Measurements from ENCODE around the gene ETS1.
"Not testable (repeated sequence)": the region's sequence is repeated elsewhere in the genome, so short reads cannot be mapped to it uniquely, and the experiment has no call there.

Gene ETS1

DNA sequence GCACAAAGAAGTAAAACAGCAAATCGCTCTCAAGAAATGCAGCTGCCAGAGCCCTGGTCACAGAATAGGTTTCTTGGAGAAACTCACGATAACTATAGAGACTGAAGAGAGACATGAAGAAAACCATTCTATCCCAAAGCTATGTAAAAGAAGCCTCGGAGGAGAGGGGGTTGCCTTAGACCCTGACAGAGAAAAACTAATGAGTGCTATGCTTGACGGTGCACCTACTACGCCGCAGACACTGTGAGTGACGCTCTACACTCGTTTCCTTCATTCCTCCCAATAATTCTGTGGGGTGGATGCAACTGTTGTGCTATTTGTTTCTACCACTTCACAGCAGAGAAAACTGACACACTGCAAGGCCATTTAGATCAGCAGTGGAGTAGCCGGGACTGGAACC lies 121.8 kb downstream of the ETS1 start:
- no peak for DNase-seq (ENCODE audit: low spot score)

DNA sequence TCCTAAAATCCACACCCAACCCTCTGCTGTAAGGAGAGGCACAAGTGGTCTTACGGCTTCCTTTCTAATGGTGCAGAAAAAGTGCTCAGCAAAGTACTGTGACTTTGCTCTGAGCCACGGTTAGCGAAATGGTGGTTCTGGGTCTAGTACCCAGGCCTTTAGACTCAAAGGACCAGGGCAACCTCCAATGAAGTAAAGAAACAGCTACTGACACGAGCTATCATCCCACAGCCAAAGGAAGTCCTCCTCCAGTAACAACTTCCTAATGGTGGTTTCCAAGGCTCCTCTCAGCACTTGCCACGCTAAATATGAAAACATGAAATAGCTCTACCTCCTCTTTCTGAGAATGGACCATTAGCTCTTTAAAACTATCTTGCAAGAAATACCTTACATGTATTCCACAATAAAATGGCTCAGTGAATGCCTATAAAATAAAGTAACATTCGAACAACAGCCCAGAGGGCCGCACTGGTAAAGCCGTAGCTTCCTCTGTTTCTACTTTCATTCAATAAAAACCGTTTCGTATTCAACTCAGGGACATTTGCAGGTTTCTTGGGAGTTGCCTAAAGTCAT lies 122.4 kb downstream of the ETS1 start:
- no peak for DNase-seq (ENCODE audit: low spot score)

DNA sequence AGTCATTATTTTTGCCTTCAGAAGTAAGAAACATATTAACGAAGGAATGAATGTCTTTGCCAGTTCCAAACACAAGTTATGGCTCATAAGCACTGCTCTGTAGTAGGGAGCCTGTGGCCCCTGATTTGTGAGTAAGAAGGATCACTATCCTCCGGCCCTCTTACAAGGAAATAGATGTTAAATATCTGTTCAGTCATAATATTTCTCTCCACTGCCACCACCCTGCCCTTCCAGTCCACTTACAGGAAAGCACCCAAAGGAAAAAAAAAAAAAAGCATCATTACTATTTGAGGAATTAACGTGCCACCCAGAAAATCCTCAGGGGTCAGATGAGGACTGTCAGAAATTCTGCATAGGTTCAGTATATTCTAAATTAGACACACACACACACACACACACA lies 123.4 kb downstream of the ETS1 start:
- DNase-seq (ENCODE audit: low spot score) = no peak

DNA sequence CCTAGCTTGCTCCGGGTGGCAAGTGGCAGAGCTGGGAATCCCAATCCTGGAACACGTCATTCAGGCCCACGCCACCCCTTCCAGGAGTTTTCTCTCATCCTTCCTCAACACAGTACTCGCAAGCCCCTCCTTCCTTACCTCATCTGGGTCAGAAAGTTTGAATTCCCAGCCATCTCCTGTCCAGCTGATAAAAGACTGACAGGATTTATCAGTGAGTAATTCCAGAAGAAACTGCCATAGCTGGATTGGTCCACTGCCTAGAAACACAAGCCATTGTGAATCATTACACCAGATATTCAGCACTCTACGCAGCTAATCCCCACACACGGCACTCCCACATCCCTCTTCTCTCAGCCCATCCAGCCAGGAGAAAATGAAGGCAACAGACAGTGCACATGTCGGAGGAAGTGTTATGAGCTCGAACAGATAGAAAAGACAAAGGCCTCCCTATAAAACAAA lies 124.0 kb downstream of the ETS1 start:
- no peak for DNase-seq (ENCODE audit: low spot score)

DNA sequence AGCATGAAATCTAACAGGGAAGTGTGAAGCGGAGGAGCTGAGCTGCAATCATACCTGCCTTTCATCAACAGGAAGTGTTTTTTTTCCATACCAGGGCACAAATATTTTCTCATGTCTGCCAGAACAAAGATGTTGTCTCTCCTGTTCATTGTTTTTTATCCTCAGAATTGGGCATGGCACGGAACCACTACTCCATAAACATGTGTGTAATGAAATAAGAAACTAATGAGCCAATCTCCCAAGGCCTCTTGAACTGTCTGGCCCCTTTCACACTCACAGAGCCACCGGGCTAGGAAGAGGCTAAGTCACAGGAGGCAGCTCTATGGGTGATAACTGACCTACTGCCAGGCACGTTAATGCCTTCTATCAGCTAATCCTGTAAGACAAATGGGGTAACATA lies 124.4 kb downstream of the ETS1 start:
- no peak for DNase-seq (ENCODE audit: low spot score)

DNA sequence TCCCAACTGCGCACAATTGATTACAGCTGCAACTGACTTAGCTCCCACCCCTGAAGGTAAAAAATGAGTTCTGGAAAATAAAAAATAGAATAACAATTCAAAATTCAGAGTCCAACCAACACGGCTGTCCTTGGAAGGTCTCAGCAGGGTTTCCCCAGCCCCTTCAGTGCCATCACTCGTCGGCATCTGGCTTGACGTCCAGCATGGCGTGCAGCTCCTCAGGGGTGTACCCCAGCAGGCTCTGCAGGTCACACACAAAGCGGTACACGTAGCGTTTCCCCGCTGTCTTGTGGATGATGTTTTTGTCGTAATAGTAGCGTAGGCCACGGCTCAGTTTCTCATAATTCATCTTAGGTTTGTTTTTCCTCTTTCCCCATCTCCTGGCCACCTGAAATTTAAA lies 125.2 kb downstream of the ETS1 start:
- DNase-seq (ENCODE audit: low spot score) = no peak

DNA sequence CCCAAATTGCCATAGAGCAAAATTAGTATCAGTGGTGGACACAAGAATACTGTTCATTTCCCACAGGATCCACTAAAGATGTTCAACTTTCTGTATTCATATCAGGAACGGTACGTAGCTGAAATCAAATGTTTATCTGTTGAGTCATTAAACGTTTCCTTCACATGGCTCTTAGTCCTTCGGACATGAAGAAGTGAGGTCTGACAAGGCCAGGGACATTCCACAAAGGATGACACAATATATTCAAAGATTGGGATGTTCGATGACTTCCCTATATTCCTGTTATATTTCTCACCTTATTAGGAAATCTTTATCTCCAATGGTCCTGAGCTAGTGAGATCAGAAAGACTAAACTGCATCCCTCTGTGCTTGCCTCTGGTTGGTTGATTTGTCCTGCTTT lies 129.0 kb downstream of the ETS1 start:
- no peak for DNase-seq (ENCODE audit: low spot score)

DNA sequence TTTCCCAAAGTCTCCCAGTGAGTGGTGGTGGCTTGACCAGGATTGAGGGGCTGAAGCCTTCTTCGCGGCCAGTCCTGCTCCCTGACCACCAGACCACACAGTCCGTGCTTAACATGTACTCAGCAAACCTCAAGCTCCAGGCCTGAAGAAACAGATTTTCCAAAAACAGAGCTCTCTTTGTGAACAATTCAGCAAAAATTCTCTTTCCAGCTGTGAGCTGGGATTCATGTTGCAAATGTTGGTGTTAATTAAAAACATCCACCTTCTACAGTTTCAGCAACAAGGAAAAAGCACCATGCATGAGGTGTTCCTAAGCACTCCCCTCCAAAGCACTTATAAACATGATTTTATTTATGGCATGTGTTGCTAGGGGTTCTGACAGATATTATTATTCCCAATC lies 129.5 kb downstream of the ETS1 start:
- no peak for DNase-seq (ENCODE audit: low spot score)

DNA sequence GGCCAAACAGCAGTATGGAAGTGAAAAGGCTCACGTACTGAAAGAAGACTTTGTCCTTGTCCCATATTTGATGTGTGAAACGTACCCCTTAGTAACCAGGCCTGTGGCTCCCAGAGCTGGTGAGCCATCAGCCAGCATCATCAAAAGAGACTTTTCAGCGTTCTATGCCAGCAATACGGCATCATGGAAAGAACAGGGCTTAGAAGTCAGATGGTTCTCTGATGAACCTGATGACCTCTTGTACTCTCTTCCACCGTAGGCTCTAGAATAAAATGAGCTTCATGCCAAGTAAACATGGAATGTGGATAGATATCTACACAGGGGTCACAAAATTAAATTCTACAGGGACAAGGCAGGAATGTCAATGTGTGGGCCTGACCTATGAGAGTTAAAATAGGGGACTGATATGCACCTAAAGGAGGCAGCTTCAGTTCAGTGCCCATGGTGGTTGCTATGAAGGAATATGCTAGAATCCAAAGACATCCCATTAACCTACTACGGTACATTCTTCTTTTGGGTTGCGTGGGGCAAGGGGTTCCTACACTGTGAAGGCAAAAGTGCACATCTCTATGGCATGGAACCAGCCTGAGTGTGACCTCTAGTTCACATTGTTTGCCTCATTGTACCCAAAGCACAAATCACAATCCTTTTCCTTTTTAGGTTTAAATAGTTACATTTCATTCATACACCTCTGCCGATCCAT lies 130.6 kb downstream of the ETS1 start:
- no peak for DNase-seq (ENCODE audit: low spot score)

DNA sequence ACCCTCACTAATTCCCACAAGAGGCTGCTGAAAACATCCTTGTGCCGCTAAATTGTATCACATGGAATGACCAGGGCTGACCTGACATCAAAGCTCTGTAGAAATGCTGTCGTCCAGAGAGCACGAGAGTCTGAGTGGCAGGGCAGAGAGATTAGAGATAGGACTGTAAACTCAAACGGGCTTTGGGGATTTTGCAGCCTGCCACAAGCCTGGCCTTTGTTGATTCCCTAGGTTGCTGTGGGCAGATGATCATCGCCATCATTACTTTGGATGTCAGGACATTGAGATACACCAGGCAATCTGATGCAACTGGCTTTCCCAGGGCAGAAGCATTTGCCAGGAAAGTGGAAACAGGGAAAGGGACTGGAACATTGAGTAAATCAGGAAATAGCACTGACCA lies 131.6 kb downstream of the ETS1 start:
- no peak for DNase-seq (ENCODE audit: low spot score)

DNA sequence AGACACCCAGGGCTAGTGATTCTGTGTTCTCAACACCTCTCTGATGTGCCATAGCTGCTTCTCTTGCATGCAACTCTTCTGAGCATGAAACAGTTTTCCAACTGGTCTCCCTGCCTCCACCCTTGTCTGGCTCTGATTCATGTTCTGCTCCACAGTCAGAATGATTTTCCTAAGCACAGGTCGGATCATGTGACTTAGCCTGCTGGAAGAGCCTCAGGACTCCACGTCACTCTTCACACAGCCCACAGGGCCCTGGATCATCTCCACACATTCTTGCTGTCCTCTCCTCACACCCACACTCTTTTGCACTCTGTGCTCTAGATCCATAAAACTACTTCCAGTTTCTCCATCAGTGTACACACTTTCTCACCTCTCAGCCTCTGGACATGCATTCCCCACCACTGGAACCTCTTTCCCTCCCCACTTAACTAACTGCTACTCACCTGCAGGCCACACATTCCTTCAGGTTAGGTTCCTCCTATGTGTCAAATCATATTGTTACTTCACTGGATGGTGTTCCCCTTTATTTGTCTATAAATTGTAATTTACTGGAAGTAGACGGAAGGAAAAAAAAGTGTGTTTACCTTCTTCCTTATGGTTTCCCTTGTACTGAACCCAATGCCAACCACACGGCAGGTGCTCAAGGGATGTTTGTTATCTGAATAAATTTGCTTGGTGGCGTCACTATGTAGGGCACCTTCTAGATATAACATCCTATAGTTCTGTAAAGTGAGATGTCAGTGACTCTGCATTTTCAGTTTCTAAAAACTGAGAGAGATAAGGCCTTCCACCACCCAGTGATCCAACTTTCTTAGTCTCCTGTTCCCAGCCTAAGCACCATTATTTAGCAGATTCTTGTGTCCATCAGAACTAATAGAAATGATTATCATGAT lies 133.7 kb downstream of the ETS1 start:
- no peak for DNase-seq (ENCODE audit: low spot score)

DNA sequence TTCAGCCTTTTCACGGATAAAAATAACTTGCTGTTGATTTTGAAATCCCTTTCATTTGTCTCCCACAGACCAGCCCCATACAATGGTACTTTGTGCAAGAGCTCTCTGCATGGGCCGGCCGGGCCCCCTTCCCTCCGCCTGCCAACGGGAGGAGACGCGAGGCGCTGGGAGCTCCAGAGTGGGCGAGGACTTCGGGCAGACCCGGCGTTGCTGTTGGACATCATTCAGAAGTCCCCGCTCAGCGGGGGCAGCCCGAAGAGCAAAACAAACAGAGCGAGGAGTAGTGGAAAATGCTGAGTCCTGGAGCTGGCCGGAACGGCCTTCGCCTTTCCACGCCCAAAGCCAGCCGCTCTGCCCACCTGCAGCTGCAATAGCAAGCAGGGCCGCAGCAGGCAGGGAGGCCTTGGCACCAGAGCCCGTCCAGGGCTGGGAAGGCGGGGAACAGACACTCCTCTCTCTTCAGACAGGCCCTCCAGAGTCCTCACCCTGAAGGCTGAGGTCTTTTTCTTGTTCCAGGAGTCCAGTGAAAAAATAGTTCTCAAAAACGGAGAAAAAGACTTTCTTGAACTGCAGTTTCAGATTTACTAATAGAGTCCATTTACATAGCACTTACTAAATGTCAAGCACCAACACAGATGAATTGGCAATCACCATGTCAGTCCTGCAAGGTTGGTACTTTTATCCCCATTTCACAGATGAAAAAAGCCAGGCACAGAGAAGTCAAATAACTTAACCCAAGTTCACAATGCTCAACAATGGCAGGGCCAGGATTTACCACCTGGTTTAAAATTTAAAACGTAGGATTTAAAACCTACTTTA lies 135.5 kb downstream of the ETS1 start:
- DNase-seq (ENCODE audit: low spot score) = no peak

DNA sequence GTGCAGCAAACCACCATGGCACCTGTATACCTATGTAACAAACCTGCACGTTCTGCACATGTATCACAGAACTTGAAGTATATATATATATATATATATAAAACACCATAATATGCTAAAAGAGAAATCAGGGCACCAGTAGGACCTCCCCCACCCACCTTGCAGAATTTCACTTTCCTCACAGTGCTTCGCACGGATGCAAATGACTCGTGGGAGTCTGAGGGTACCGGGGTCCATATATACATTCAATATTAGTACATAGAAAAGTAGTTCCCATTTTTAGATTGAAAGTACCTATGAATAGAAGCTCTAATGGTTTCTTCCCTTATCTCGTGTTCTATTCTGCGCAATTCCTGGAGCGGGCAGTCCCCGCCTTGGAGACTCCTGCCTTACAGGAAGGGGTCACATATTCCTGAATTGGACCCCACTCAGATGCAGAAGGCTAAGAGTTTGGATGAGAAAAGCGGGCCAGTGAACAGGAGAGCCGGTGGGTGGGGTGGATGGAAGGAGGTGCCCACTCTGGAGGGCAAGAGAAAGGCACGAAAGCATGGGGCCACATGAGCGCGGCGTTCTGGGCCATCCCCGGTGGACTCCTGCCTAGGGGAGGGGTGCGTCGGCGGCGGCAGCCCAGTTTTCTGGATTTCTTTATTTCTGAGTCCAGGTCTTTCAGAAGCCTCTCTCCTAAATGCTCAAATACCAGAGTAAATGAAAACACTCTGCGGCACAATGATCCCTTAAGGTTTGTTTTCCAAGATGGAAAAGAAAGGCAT lies 136.3 kb downstream of the ETS1 start:
- DNase-seq (ENCODE audit: low spot score) = no peak

DNA sequence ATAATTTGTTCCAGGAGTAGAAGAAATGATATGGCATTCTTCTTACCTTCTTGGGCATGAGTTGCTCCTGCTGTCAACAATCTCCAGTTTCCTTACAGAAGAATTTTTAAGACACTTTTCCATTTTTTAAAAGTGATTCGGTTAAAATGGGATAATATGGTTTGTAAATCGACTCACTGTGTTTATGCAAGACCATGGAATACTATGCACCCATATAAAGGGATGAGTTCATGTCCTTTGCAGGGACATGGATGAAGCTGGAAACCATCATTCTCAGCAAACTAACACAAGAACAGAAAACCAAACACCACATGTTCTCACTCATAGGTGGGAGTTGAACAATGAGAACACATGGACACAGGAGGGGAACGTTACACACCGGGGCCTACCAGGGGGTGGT lies 136.9 kb downstream of the ETS1 start:
- not testable (repeated sequence) for DNase-seq (ENCODE audit: low spot score)

DNA sequence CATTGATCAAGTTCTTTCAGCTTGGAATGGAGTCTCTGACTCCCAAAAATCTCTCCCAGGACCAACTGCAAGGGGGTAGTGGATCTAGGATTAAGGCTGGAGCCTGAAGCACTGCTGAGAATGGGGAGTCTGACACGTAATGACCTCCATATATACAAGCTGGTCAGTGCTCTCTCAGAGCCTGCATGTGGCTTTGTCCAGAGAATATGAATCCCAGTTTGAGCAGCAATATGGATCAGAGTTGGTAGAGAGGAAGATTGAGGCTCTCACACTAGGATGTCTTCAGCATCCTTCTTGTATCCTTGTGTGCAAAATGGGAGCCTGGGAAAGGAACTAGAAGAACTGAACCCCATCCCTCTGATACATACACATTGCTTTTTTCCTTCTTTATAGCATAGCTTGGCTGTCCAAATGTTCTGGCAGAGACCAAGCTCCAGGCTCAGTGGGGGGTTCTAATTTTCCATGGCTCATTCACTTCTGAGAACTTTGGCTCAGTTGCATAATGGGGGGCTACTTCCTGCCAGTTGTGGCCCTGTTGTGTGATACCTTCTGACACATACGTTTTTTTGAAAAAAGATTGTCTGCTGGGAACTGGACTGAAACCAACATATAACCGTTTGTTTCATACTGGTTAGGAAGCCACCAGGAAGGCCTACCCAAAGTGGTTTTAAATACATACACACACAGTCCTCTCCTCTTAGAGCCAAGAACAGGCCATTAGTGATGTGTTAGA lies 138.2 kb downstream of the ETS1 start:
- DNase-seq (ENCODE audit: low spot score) = no peak

DNA sequence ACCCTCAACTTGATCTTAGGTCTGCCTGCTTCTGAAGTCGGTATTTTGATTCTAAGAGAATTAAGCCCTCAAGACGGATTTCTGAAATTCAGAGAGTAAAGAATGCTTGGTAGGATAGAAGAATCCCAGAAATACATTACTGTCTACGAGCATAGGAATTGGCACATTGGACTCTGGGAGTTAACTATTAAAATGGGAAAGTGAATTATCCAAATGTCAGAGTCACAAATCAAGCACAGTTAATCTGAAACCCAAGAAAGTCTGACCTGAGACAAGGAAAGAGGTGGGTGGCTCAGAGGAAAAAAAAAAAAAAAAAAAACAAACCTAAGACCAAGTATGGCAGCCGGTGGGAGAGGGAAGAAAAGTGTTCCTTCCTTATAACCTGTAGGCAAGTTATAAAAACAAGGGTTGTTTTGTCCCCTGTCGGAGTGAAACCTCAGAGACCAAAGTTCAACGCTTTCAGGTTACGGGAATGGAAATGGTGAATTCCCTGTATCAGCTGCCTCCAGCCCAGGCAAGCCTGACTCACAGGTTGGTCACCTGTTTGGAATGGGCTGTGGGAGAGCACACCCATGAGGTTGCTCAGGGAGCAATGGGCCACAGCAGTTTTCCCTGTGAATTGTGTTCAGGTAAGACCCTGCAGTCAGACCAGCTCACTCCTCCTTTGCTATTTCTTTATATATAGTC lies 139.0 kb downstream of the ETS1 start:
- DNase-seq (ENCODE audit: low spot score) = no peak

DNA sequence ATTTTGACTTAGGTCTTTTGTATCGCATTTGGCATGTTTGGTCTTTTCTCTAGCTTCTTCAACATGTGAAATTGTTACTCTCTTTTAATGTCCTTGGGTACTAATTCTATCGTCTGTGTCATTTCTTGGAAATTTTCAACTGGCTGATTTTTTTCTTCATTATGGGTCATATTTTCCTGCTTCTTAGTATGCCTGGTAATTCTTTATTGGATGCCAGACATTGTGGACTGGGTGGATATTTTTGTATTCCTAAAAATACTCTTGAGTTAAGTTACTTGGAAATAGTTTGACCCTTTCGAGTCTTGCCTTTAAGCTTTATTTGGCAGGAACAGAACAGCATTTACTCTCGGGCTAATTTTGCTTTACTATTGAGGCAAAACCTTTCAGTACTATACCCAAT lies 140.1 kb downstream of the ETS1 start:
- DNase-seq (ENCODE audit: low spot score) = no peak

DNA sequence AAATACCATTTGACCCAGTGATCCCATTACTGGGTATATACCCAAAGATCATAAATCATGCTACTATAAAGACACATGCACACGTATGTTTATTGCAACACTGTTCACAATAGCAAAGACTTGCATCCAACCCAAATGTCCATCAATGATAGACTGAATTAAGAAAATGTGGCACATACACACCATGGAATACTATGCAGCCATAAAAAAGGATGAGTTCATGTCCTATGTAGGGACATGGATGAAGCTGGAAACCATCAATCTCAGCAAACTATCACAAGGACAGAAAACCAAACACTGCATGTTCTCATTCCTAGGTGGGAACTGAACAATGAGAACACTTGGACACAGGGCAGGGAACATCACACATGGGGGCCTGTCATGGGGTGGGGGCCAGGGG lies 141.4 kb downstream of the ETS1 start:
- DNase-seq (ENCODE audit: low spot score) = not testable (repeated sequence)

DNA sequence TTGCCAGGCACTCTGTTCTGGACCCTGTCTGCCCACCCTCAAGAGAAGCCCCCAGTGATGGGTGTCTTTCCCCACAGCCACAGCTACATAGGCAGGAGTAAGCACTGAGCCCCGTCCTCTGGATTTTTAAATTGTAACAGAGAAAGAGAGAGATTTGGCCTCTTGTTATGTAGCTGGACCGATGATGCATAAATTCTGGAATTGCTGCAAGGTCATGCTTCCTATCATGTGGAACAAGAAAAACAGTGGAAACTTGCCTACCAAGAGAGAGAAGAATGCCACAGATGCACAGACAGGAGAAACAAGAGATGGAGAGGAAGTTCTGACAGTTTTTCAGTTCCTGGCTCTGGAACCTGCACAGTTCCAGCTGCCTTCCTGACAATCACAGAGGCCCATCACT lies 150.2 kb downstream of the ETS1 start:
- DNase-seq (ENCODE audit: low spot score) = no peak

DNA sequence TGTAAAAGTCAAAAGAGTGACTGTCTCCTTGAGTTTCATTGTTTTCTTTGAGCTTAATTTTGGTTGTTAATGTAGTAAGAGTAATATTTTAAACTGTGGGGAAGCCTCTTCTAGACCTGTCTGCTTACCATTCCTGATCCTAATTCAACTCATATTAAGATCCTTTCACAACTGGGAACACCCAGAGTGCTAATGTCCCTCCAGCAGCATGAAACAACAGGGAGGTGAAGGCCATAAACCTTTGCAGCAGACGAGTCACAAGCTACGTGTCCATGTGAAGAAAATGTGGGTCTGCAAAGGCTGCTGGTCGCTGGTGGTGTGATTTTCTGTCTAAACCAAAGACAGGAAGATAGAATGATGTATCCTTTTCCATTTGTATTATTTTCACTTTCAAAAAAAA lies 152.5 kb downstream of the ETS1 start:
- DNase-seq (ENCODE audit: low spot score) = no peak
